HFF-Myc (cell line): ENCODE measurements around the gene EHD3.

ENCODE experiments used
- DNase-seq: peaks from one replicate; pipeline ENCODE4 v3.0.0-alpha.2; 2011; ENCODE audit warnings: low read depth; ENCODE audit errors: extremely low read depth
- H3K4me3 ChIP-seq: replicated peaks from 2 replicates; pipeline ENCODE4 v1.5.1; 2011; ENCODE audit warnings: low read depth, mild to moderate bottlenecking, control low read depth, low read length
- CTCF ChIP-seq: IDR thresholded peaks from 2 replicates; pipeline ENCODE4 v1.5.1; 2012; ENCODE audit warnings: mild to moderate bottlenecking, low read depth, low read length, control low read depth; ENCODE audit errors: missing control alignments

The EHD3 gene

GRCh38 chr2:31269087-31269486, 35.1 kb downstream of the EHD3 start:
- DNase-seq: no peak
- TF ChIP-seq CTCF: no peak

GRCh38 chr2:31270131-31270530, 36.2 kb downstream of the EHD3 start:
- TF ChIP-seq CTCF: no peak
- no peak for DNase-seq
- H3K4me3 ChIP-seq: no peak overlapping the region

More at GRCh38 chr2:31269087-31269486, 35.1 kb downstream of the EHD3 start:
- no peak overlapping the region for H3K4me3 ChIP-seq

GRCh38 chr2:31270822-31271231, 36.9 kb downstream of the EHD3 start:
- no peak for TF ChIP-seq CTCF
- DNase-seq: no peak
- no peak overlapping the region for H3K4me3 ChIP-seq

GRCh38 chr2:31271851-31272267, 37.9 kb downstream of the EHD3 start:
- TF ChIP-seq CTCF: no peak
- H3K4me3 ChIP-seq: no peak overlapping the region
- no peak for DNase-seq

- no peak for TF ChIP-seq CTCF
- no peak overlapping the region for H3K4me3 ChIP-seq
- DNase-seq: no peak
Measured at GRCh38 chr2:31274401-31275075, 40.6 kb downstream of the EHD3 start.

- H3K4me3 ChIP-seq: no peak overlapping the region
- TF ChIP-seq CTCF: no peak
- no peak for DNase-seq
Measured at GRCh38 chr2:31275976-31276375, 42.0 kb downstream of the EHD3 start.

GRCh38 chr2:31277621-31278020, 43.7 kb downstream of the EHD3 start:
- TF ChIP-seq CTCF: no peak
- no peak overlapping the region for H3K4me3 ChIP-seq

More at GRCh38 chr2:31277621-31278020, 43.7 kb downstream of the EHD3 start:
- DNase-seq: no peak
